Measurements from ENCODE around the gene GIGYF2.

Gene GIGYF2

GRCh38 chr2:232882505-232883115 lies 185.5 kb downstream of the GIGYF2 start:
- no peak for TF ChIP-seq CTCF (IDR thresholded peaks at IDR 0.05; ENCODE audit: insufficient read depth, missing control alignments)
- DNase-seq (ENCODE audit: insufficient read length, low spot score) (no peak), FAIRE-seq (no peak)

DNA sequence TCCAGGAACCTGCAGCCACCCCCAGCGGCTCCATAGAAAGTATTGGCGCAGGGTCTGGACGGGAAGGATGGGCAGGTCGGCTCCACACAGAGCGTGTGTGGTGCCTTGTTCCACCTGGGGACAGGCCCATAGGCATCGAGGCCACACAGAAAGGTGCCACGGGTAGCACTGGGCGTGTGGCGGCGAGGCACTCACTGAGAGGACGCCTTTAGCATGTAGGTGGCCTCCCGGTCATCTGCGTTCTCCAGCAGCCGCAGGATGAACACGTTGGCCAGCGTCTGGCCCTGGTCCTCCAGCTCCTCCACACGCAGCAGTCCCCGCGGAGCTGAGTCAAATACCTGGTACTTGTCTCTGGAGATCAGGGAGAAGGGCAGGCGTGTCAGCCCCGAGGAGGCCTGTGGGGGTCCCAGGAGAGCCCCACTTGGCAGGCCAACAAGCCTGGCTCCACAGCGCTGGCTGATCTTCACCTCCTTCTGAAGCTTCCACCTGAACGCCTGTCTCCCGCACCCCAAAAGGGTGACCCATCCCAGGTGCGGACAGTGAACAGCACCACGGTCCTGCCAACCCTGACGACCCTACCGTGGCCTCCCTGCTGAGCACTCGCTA lies 186.1 kb downstream of the GIGYF2 start:
- TF ChIP-seq CTCF (IDR thresholded peaks at IDR 0.05; ENCODE audit: insufficient read depth, missing control alignments): no peak
- DNase-seq (ENCODE audit: insufficient read length, low spot score) (no peak), FAIRE-seq (no peak)

GRCh38 chr2:232884001-232884421 lies 186.9 kb downstream of the GIGYF2 start:
- TF ChIP-seq CTCF (IDR thresholded peaks at IDR 0.05; ENCODE audit: insufficient read depth, missing control alignments): no peak
- FAIRE-seq (no peak), DNase-seq (ENCODE audit: insufficient read length, low spot score) (no peak)

DNA sequence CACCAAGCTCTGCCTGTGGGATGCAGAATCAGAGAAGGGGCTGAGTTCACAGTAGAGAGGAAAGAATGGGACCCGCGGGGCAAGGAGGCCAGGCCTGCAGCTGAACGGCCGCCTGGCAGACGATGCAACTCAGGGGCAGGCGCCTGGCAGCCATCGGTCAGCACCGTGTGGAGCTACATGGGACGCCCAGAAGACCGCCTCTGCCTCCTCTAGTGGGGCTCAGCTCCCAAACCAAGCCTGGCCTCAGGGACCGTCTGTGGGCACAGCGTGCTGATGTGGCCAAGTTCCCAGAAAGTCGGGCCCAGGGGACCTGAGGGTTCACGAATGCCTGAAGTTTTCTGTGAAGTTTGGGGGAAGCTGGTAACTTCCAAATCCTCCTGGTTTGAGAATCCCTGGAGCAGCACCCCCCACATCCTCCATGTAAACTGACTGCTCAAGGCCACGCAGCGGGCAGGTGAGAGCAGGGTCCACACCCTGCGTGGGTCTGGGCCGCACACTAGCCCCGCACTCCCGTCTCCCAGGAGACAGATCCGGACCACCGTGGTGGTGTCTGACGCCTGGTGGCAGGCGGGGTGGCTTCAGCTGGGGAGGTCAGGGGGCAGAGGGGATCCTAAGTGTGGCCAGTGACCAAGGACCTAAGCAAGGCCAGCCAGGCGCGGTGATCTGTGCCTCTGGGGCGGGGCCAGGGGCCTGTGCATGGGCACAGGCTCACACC lies 187.6 kb downstream of the GIGYF2 start:
- TF ChIP-seq CTCF (IDR thresholded peaks at IDR 0.05; ENCODE audit: insufficient read depth, missing control alignments): no peak
- DNase-seq (ENCODE audit: insufficient read length, low spot score): no peak
- no peak for FAIRE-seq

DNA sequence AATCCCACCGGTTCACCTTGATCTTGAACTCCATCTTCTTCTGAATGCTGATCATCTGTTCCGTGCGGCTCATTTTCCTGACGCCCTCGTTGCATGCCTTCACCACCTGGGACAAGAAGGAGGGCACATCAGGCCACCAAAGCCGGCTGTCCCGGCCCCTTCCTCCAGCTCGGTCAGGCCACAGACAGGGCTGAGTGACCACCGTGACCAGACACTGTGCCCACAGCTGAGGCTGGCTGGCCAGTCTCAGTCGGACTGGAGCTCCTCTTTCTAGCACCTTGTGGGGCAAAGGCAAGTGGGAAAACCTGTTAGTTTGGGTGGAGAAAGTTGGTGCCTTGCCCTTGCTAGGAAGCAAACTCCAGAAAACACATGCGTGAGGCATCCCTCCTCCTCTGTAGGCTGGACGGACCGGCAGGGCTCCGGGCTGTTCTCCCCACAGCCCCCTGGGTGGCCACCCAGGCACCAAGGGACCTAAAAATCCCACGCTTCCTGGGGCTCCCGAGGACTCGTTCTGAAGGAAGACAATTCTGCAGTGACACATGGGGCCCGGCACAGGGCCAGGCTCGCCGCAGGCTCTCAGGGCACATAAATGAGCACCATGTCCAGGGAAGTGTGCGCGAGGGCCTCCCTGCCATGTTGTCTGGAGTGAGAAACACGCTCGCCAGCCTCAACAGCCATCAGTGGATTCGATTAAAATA lies 188.3 kb downstream of the GIGYF2 start:
- DNase-seq (ENCODE audit: insufficient read length, low spot score): no peak
- FAIRE-seq: no peak
- no peak for TF ChIP-seq CTCF (IDR thresholded peaks at IDR 0.05; ENCODE audit: insufficient read depth, missing control alignments)

GRCh38 chr2:232886176-232886575 lies 189.0 kb downstream of the GIGYF2 start:
- FAIRE-seq (no peak), DNase-seq (ENCODE audit: insufficient read length, low spot score) (no peak)
- no peak for TF ChIP-seq CTCF (IDR thresholded peaks at IDR 0.05; ENCODE audit: insufficient read depth, missing control alignments)

Data from D721Med (cell line).